ENCODE measurements around the gene GRIN2A. TPM values are rescaled to one million over a fixed set of nuclear protein-coding genes. Genes with fewer than 3 reads are reported as not detected.

GRIN2A gene
- total and polyA plus RNA-seq, 2 experiments from 2014 or later, result 0.05 to 1.6 TPM

- Histone ChIP-seq H3K79me2 (no peaks in the 10 kb centered on the region), H4K20me1 (ENCODE audit: insufficient read depth, poor library complexity, severe bottlenecking) (no peaks in the 10 kb centered on the region), H3K9me2 (replicated peaks; ENCODE audit: insufficient read depth) (no peaks in the 10 kb centered on the region), H3K4me1 (ENCODE audit: insufficient read depth) (no peaks in the 10 kb centered on the region), H3K4me3 (no peak overlapping the region), H3K27ac (no peak overlapping the region), H2AFZ (no peak overlapping the region), H3K27me3 (no peaks in the 10 kb centered on the region), H3K4me2 (no peak overlapping the region), H3K9me3 (ENCODE audit: low read depth) (no peaks in the 10 kb centered on the region), H3K36me3 (replicated peaks; ENCODE audit: insufficient read depth, low read depth) (no peaks in the 10 kb centered on the region)
- 95% methylated on average over 2 of the region's 2 CpGs for WGBS (ENCODE audit: low lambda C conversion rate, missing lambda C conversion rate)
- DNase-seq (ENCODE audit: low spot score), result no peak
- no peak for TF ChIP-seq EZH2 (IDR thresholded peaks at IDR 0.05; ENCODE audit: borderline replicate concordance)
- no peak for TF ChIP-seq EZH2phosphoT487 (IDR thresholded peaks at IDR 0.05; ENCODE audit: low read depth, severe bottlenecking, unreplicated experiment)
- TF ChIP-seq CTCF (IDR thresholded peaks at IDR 0.05; ENCODE audit: poor library complexity), result no peak
These were observed 85.0 kb downstream of the GRIN2A start for GRCh38 chr16:10097271-10097670.

- Histone ChIP-seq H3K27ac (no peak overlapping the region), H3K27me3 (no peaks in the 10 kb centered on the region), H2AFZ (no peak overlapping the region), H4K20me1 (ENCODE audit: insufficient read depth, poor library complexity, severe bottlenecking) (no peaks in the 10 kb centered on the region), H3K4me3 (no peak overlapping the region), H3K9me3 (ENCODE audit: low read depth) (no peaks in the 10 kb centered on the region), H3K9me2 (replicated peaks; ENCODE audit: insufficient read depth) (no peaks in the 10 kb centered on the region), H3K4me1 (ENCODE audit: insufficient read depth) (no peaks in the 10 kb centered on the region), H3K4me2 (no peak overlapping the region), H3K36me3 (replicated peaks; ENCODE audit: insufficient read depth, low read depth) (no peaks in the 10 kb centered on the region), H3K79me2 (no peaks in the 10 kb centered on the region)
- WGBS (ENCODE audit: low lambda C conversion rate, missing lambda C conversion rate), result 78% methylated on average over 8 of the region's 8 CpGs
- no peak for DNase-seq (ENCODE audit: low spot score)
- TF ChIP-seq EZH2phosphoT487 (IDR thresholded peaks at IDR 0.05; ENCODE audit: low read depth, severe bottlenecking, unreplicated experiment), result no peak
These were observed 88.7 kb downstream of the GRIN2A start for GRCh38 chr16:10093576-10093975.

- no peak for TF ChIP-seq CTCF (IDR thresholded peaks at IDR 0.05; ENCODE audit: poor library complexity)
- TF ChIP-seq EZH2phosphoT487 (IDR thresholded peaks at IDR 0.05; ENCODE audit: low read depth, severe bottlenecking, unreplicated experiment), result no peak
- TF ChIP-seq EZH2 (IDR thresholded peaks at IDR 0.05; ENCODE audit: borderline replicate concordance), result no peak
- Histone ChIP-seq H3K4me2 (no peak overlapping the region), H2AFZ (no peak overlapping the region), H3K4me3 (no peak overlapping the region), H3K27ac (no peak overlapping the region), H3K79me2 (no peaks in the 10 kb centered on the region), H3K4me1 (ENCODE audit: insufficient read depth) (no peaks in the 10 kb centered on the region), H3K9me2 (replicated peaks; ENCODE audit: insufficient read depth) (no peaks in the 10 kb centered on the region), H3K27me3 (no peaks in the 10 kb centered on the region), H4K20me1 (ENCODE audit: insufficient read depth, poor library complexity, severe bottlenecking) (no peaks in the 10 kb centered on the region), H3K36me3 (replicated peaks; ENCODE audit: insufficient read depth, low read depth) (no peaks in the 10 kb centered on the region), H3K9me3 (ENCODE audit: low read depth) (no peaks in the 10 kb centered on the region)
- DNase-seq (ENCODE audit: low spot score), result no peak
- 100% methylated on average over 1 of the region's 1 CpG for WGBS (ENCODE audit: low lambda C conversion rate, missing lambda C conversion rate)
These were observed 91.4 kb downstream of the GRIN2A start for GRCh38 chr16:10090816-10091215.

GRCh38 chr16:10088380-10088793 lies 93.8 kb downstream of the GRIN2A start:
- 38% methylated on average over 7 of the region's 7 CpGs for WGBS (ENCODE audit: low lambda C conversion rate, missing lambda C conversion rate)
- peak overlapping the region; percentile 27 for H3K4me2 ChIP-seq
- DNase-seq (ENCODE audit: low spot score), result peak; percentile 64
- no peak overlapping the region for H3K4me3 ChIP-seq
- no peak overlapping the region for H3K27ac ChIP-seq
- no peaks in the 10 kb centered on the region for H3K79me2 ChIP-seq
- no peak for TF ChIP-seq EZH2 (IDR thresholded peaks at IDR 0.05; ENCODE audit: borderline replicate concordance)
- TF ChIP-seq EZH2phosphoT487 (IDR thresholded peaks at IDR 0.05; ENCODE audit: low read depth, severe bottlenecking, unreplicated experiment), result no peak
- no peaks in the 10 kb centered on the region for H3K27me3 ChIP-seq
- no peaks in the 10 kb centered on the region for H3K9me3 ChIP-seq (ENCODE audit: low read depth)
- H2AFZ ChIP-seq, result no peak overlapping the region
- H3K36me3 ChIP-seq (replicated peaks; ENCODE audit: insufficient read depth, low read depth), result no peaks in the 10 kb centered on the region
- no peaks in the 10 kb centered on the region for H4K20me1 ChIP-seq (ENCODE audit: insufficient read depth, poor library complexity, severe bottlenecking)
- no peaks in the 10 kb centered on the region for H3K9me2 ChIP-seq (replicated peaks; ENCODE audit: insufficient read depth)
- H3K4me1 ChIP-seq (ENCODE audit: insufficient read depth), result no peaks in the 10 kb centered on the region

Measured in hepatocyte (in vitro differentiated cells).